Ishikawa (cell line): ENCODE data around the gene UBN1.

Experiments used
- CEBPB ChIP-seq: IDR thresholded peaks from 2 replicates; pipeline ENCODE4 v1.6.1; 2012
- CREB1 ChIP-seq: IDR thresholded peaks from 2 replicates; pipeline ENCODE4 v1.6.1; 2012; ENCODE audit warnings: low read depth
- EGR1 ChIP-seq: IDR thresholded peaks from 2 replicates; pipeline ENCODE4 v1.6.1; 2012
- EP300 ChIP-seq: IDR thresholded peaks from 2 replicates; pipeline ENCODE4 v1.6.1; 2012; ENCODE audit warnings: borderline replicate concordance
- FOXM1 ChIP-seq: IDR thresholded peaks from 2 replicates; pipeline ENCODE4 v1.6.1; 2012; ENCODE audit warnings: low read depth, borderline replicate concordance
- RAD21 ChIP-seq: IDR thresholded peaks from 2 replicates; pipeline ENCODE4 v1.6.1; 2012; ENCODE audit warnings: low read depth
- TAF1 ChIP-seq: IDR thresholded peaks from 2 replicates; pipeline ENCODE4 v1.6.1; 2012; ENCODE audit warnings: low read depth, mild to moderate bottlenecking
- TCF12 ChIP-seq: IDR thresholded peaks from 2 replicates; pipeline ENCODE4 v1.6.1; 2012; ENCODE audit warnings: low read depth
- ZBTB7A ChIP-seq: IDR thresholded peaks from 2 replicates; pipeline ENCODE4 v1.6.1; 2012; ENCODE audit warnings: low read depth
- TF ChIP-seq, protein P1 (sequence below): IDR thresholded peaks from 2 replicates; pipeline ENCODE4 v1.6.1; 2012

DNA sequence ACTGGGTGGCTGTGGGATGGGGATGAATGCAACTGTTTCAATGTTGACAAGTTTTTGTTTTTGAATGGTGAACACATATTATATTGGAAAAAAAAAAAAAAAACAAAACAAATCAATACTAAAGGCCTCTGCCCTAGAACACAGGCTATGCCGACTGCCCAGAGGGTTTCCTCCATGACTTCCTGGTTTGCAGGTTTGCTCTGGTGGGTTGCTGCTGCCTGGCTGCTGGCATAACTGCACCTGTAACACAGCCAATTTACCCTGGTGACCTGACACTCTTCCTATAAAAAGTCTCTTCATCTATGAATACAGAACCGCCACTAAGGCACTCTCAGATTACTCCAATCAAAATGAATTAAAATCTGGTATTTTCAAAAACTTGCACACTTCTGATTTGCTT is 10.6 kb upstream of the UBN1 start:
- TF ChIP-seq TCF12 = no peak
- no peak for TF ChIP-seq EGR1
- TF ChIP-seq CEBPB = no peak
- no peak for TF ChIP-seq EP300
- TF ChIP-seq, protein P1, sequence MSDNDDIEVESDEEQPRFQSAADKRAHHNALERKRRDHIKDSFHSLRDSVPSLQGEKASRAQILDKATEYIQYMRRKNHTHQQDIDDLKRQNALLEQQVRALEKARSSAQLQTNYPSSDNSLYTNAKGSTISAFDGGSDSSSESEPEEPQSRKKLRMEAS = no peak
- no peak for TF ChIP-seq CREB1
- no peak for TF ChIP-seq ZBTB7A
- no peak for TF ChIP-seq FOXM1
- TF ChIP-seq RAD21 = no peak
- no peak for TF ChIP-seq TAF1
